Ishikawa (cell line): ENCODE measurements around the gene IGFBP4.

Experiments used
- CEBPB ChIP-seq: IDR thresholded peaks from 2 replicates; pipeline ENCODE4 v1.6.1; 2012
- CREB1 ChIP-seq: IDR thresholded peaks from 2 replicates; pipeline ENCODE4 v1.6.1; 2012; ENCODE audit warnings: low read depth
- MAX ChIP-seq: IDR thresholded peaks from 2 replicates; pipeline ENCODE4 v1.6.1; 2012
- NFIC ChIP-seq: IDR thresholded peaks from 2 replicates; pipeline ENCODE4 v1.6.1; 2012

GRCh38 chr17:40485851-40486521 is 42.7 kb downstream of the IGFBP4 start:
- TF ChIP-seq CREB1 (no peak), CEBPB (no peak), NFIC (no peak), MAX (no peak)
